K562 (cell line): ENCODE results near the gene RREB1. TPM values are rescaled to one million over a fixed set of nuclear protein-coding genes. Genes with fewer than 3 reads are reported as not detected.

ENCODE experiments used
- ATAC-seq: fragments of 200-7000 bp; cut with Tn5 transposase; 3 replicates; pipeline ENCODE4 v1.9.1; 2020; ENCODE audit warnings: moderate library complexity
- BruUV-seq: library from RNA; stranded (reverse); fragments of 400-500 nt; replicated peaks from 2 replicates; lab custom pipeline; 2021; lab: Mats Ljungman, UMichigan
- CTCF ChIA-PET: fragments of 300-600 bp; formaldehyde crosslinking; extraction: SDS; loops from one replicate; lab custom pipeline; 2021; ENCODE audit warnings: low intra/inter-chr PET ratio; lab: Yijun Ruan, JAX
- POLR2A ChIA-PET: fragments of 300-600, 350-650 bp; sonication (Branson Sonifier 250); formaldehyde crosslinking; extraction: SDS; loops from one replicate; lab custom pipeline; 2021; ENCODE audit warnings: antibody characterized with exemption, inconsistent platforms; lab: Yijun Ruan, JAX
- DNase-seq, 4 experiments: peaks; one replicate each; pipeline versions ENCODE4 v3.0.0 to v3.0.0-alpha.2; 2011 to 2018; ENCODE audit warnings: low spot score in 3 of 4, mixed read lengths in 3 of 4; ENCODE audit errors: extremely low read depth in 1 of 4
- FAIRE-seq: peaks from 2 replicates; lab custom pipeline; 2011; peaks lifted over from hg19 to GRCh38; lab: Jason Lieb, UNC
- H2AFZ ChIP-seq: 2 replicates; pipeline ENCODE4 v1.6.0; 2011; ENCODE audit warnings: low read depth, low read length, control low read depth, inconsistent platforms
- H3K27ac ChIP-seq: fragments of 200-600 bp; 3 replicates; pipeline ENCODE4 v1.8.0; 2011; ENCODE audit warnings: low read depth, mild to moderate bottlenecking, control low read depth, inconsistent platforms, low read length, moderate library complexity, mixed read lengths; ENCODE audit errors: extremely low read depth
- H3K27me3 ChIP-seq, 2 experiments: fragments of 300-600 bp in 1 of 2; 2 replicates in 1 of 2; 3 replicates in 1 of 2; pipeline versions ENCODE4 v1.6.0 to v1.8.0; 2011; ENCODE audit warnings: inconsistent platforms in 2 of 2, low read length in 2 of 2, mild to moderate bottlenecking in 1 of 2, mixed read lengths in 1 of 2, moderate library complexity in 1 of 2; ENCODE audit not compliant: control insufficient read depth in 2 of 2, insufficient read depth in 2 of 2
- H3K36me3 ChIP-seq: fragments of 300-600 bp; 3 replicates; pipeline ENCODE4 v1.8.0; 2011; ENCODE audit warnings: mild to moderate bottlenecking, low read length, inconsistent platforms; ENCODE audit not compliant: control insufficient read depth, insufficient read depth
- H3K4me1 ChIP-seq, 2 experiments: fragments of 200-600 bp in 1 of 2; replicated peaks in 1 of 2; 2 replicates in 1 of 2; 3 replicates in 1 of 2; pipeline versions ENCODE4 v1.5.1 to v1.8.0; 2011; ENCODE audit warnings: inconsistent platforms in 2 of 2, low read length in 2 of 2, mild to moderate bottlenecking in 1 of 2, mixed read lengths in 1 of 2, moderate library complexity in 1 of 2; ENCODE audit not compliant: control insufficient read depth in 2 of 2, insufficient read depth in 2 of 2
- H3K4me2 ChIP-seq: 2 replicates; pipeline ENCODE4 v1.6.1; 2011; ENCODE audit warnings: low read length, control low read depth, inconsistent platforms, mixed read lengths; ENCODE audit not compliant: insufficient read depth
- H3K4me3 ChIP-seq: fragments of 200-600 bp; sonication (generic), shearing (Covaris generic); 2 replicates; pipeline ENCODE4 v1.5.1; 2016; ENCODE audit warnings: control low read depth, inconsistent platforms
- H3K79me2 ChIP-seq: fragments of 200-600 bp; 3 replicates; pipeline ENCODE4 v1.8.0; 2011; ENCODE audit warnings: low read length, inconsistent platforms; ENCODE audit not compliant: control insufficient read depth, insufficient read depth
- H3K9ac ChIP-seq, 2 experiments: 2 replicates each; pipeline versions ENCODE4 v1.6.0 to v1.6.1; 2011; ENCODE audit warnings: low read depth in 2 of 2, low read length in 2 of 2, control low read depth in 1 of 2, inconsistent platforms in 1 of 2, mild to moderate bottlenecking in 1 of 2, mixed read lengths in 1 of 2; ENCODE audit not compliant: insufficient read depth in 1 of 2
- H3K9me1 ChIP-seq: one replicate; pipeline ENCODE4 v1.6.0; 2011; ENCODE audit warnings: inconsistent platforms, mild to moderate bottlenecking, low read length, moderate library complexity; ENCODE audit not compliant: control insufficient read depth, insufficient read depth
- H3K9me3 ChIP-seq: replicated peaks from 2 replicates; pipeline ENCODE4 v1.5.1; 2011; ENCODE audit warnings: low read depth, low read length, inconsistent platforms; ENCODE audit not compliant: control insufficient read depth, insufficient read depth
- H4K20me1 ChIP-seq: replicated peaks from 2 replicates; pipeline ENCODE4 v1.6.1; 2011; ENCODE audit warnings: low read length, inconsistent platforms, mixed read lengths; ENCODE audit not compliant: control insufficient read depth, insufficient read depth
- BRD4 ChIP-seq: fragments of 200-600 bp; sonication (generic); IDR thresholded peaks from 2 replicates; pipeline ENCODE4 v1.6.1; 2017; ENCODE audit warnings: inconsistent platforms
- ELK1 ChIP-seq: sonication (generic); formaldehyde crosslinking; IDR thresholded peaks from 2 replicates; pipeline ENCODE4 v1.8.1; 2022; ENCODE audit warnings: missing genetic modification reagents
- EZH2 ChIP-seq: IDR thresholded peaks from 2 replicates; pipeline ENCODE4 v1.6.1; 2012; ENCODE audit warnings: low read depth, mild to moderate bottlenecking, inconsistent platforms, low read length, borderline replicate concordance
- HMG20B ChIP-seq: fragments of 250-450 bp; sonication (Bioruptor Pico); IDR thresholded peaks from 2 replicates; pipeline ENCODE4 v1.5.0; 2021; ENCODE audit warnings: mild to moderate bottlenecking
- RBM22 ChIP-seq: fragments of 200-400 bp; formaldehyde crosslinking; IDR thresholded peaks from 2 replicates; pipeline ENCODE4 v1.6.1; 2018; ENCODE audit warnings: low read length, low read depth; ENCODE audit not compliant: poor library complexity, severe bottlenecking
- SMARCE1 ChIP-seq: fragments of 450-650 bp; IDR thresholded peaks from 2 replicates; pipeline ENCODE4 v1.7.1; 2016; ENCODE audit warnings: mild to moderate bottlenecking
- ZNF407 ChIP-seq: fragments of 450-650 bp; IDR thresholded peaks from 2 replicates; pipeline ENCODE4 v1.6.1; 2016; ENCODE audit warnings: low read depth
- ZNF668 ChIP-seq: fragments of 250-450 bp; sonication (Bioruptor Pico); IDR thresholded peaks from 2 replicates; pipeline ENCODE4 v1.8.0; 2022; ENCODE audit warnings: mild to moderate bottlenecking, inconsistent platforms
- WGBS: fragments of 100-300 bp; shearing (Covaris generic); methylation state at CpG from one replicate; pipeline ENCODE4 v1.1.6; 2016; ENCODE audit warnings: low coverage, mixed read lengths; ENCODE audit not compliant: insufficient coverage; ENCODE audit errors: missing lambda C conversion rate; 5-methylcytosine and 5-hydroxymethylcytosine counted together
- in situ Hi-C: fragments of 300-500 bp; cut with MboI; formaldehyde crosslinking; loops from 4 replicates; pipeline ENCODE4 v1.15.0; 2018; ENCODE audit warnings: inconsistent platforms, mixed read lengths
- intact Hi-C: fragments of 100-400 bp; cut with micrococcal nuclease; formaldehyde crosslinking; loops from 2 replicates; pipeline ENCODE4 v1.14.2; 2022
- polyA plus RNA-seq, 8 experiments: library from polyadenylated mRNA; depleted of rRNA in 4 of 8; stranded (reverse) in 5 of 8; unstranded in 3 of 8; fragments of >200 nt; fragmentation: Nextera tagmentation in 2 of 8; fragmentation: Illumina TruSeq in 1 of 8; extraction: Ambion mirVana in 2 of 8; extraction: Trizol in 1 of 8; gene quantifications; 2 replicates each; pipeline versions ENCODE4 v1.2.1 to v1.2.3, GENCODE V29; 2011 to 2014; ENCODE audit warnings: inconsistent platforms in 1 of 8, missing spikeins in 1 of 8
- total RNA-seq, 7 experiments: library from RNA; depleted of rRNA in 6 of 7; stranded (reverse); fragments of >200 nt in 6 of 7; fragmentation: Illumina TruSeq in 2 of 7; extraction: Trizol in 2 of 7; gene quantifications; 2 replicates each; pipeline versions ENCODE4 v1.2.1 to v1.2.3, GENCODE V29; 2011 to 2021; ENCODE audit warnings: low replicate concordance in 1 of 7
- TF ChIP-seq, protein P1 (sequence below): sonication (generic); formaldehyde crosslinking; IDR thresholded peaks from 2 replicates; pipeline ENCODE4 v1.8.1; 2023; ENCODE audit warnings: mild to moderate bottlenecking, missing genetic modification reagents

The RREB1 gene
- total and polyA plus RNA-seq, 9 of the 15 experiments (the other 6 are each of a cell fraction or from before 2014, with no cell fraction given): 3.3 to 64.2 (median 19.3) TPM

DNA sequence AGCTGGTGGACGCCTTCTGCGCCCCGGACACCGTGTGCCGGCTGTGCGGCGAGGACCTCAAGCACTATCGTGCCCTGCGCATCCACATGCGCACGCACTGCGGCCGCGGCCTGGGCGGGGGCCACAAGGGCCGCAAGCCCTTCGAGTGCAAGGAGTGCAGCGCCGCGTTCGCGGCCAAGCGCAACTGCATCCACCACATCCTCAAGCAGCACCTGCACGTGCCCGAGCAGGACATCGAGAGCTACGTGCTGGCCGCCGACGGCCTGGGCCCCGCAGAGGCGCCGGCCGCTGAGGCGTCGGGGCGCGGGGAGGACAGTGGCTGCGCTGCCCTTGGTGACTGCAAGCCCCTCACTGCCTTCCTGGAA lies 122.5 kb downstream of the RREB1 start:
- H3K4me2 ChIP-seq: no peak overlapping the region
- in situ Hi-C loops: loop anchor here (25.0 kb wide), 1 partner anchor 543 kb away; no protein-coding TSS in a partner anchor
- no peak for ATAC-seq
- no TSS peak for BruUV-seq
- CTCF ChIA-PET: no interaction called here
- H3K4me3 ChIP-seq: no peak overlapping the region
- H3K4me1 ChIP-seq: peaks cover 6 to 20% of the 10 kb centered on the region in 2 experiments; a peak in 4 of 5 replicates
- no peak for FAIRE-seq
- H3K36me3 ChIP-seq: peaks cover 88% of the 10 kb centered on the region; the same call in 2 of the 3 replicates
- 95% methylated on average over 34 of the region's 39 CpGs for WGBS
- no peak for DNase-seq
- no peaks in the 10 kb centered on the region for H3K9me1 ChIP-seq
- H3K27ac ChIP-seq: no peak overlapping the region
- no peak overlapping the region for H2AFZ ChIP-seq
- H3K79me2 ChIP-seq: peaks cover 21% of the 10 kb centered on the region
- H3K27me3 ChIP-seq: no peaks in the 10 kb centered on the region
- H3K9ac ChIP-seq: no peak overlapping the region
- H4K20me1 ChIP-seq: 0 out of 2 replicates have a peak, but pooled peaks cover 5% of the 10 kb centered on the region
- intact Hi-C loops: loop anchor here (10.0 kb wide), 1 partner anchor 216 kb away; no protein-coding TSS in a partner anchor
- no peaks in the 10 kb centered on the region for H3K9me3 ChIP-seq
- POLR2A ChIA-PET: interaction anchor here (0.6 to 0.8 kb wide), 3 partner anchors 18 to 114 kb away, joined by 3 read pairs; no protein-coding TSS in a partner anchor
- TF ChIP-seq ZNF407 (no peak), ZNF668 (CRISPR knock-in tag) (no peak), RBM22 (peak; percentile 61), EZH2 (no peak), SMARCE1 (no peak), ELK1 (CRISPR knock-in tag) (no peak), HMG20B (CRISPR knock-in tag) (no peak), BRD4 (no peak)
- TF ChIP-seq, protein P1, sequence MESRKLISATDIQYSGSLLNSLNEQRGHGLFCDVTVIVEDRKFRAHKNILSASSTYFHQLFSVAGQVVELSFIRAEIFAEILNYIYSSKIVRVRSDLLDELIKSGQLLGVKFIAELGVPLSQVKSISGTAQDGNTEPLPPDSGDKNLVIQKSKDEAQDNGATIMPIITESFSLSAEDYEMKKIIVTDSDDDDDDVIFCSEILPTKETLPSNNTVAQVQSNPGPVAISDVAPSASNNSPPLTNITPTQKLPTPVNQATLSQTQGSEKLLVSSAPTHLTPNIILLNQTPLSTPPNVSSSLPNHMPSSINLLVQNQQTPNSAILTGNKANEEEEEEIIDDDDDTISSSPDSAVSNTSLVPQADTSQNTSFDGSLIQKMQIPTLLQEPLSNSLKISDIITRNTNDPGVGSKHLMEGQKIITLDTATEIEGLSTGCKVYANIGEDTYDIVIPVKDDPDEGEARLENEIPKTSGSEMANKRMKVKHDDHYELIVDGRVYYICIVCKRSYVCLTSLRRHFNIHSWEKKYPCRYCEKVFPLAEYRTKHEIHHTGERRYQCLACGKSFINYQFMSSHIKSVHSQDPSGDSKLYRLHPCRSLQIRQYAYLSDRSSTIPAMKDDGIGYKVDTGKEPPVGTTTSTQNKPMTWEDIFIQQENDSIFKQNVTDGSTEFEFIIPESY (CRISPR knock-in tag): peak; percentile 93
